Endothelial cell of umbilical vein (primary cell): Measurements from ENCODE around the gene PRKCB.

Experiments used
- CTCF ChIP-seq, 2 donors: IDR thresholded peaks; 1 replicate in 1 of 2; 2 replicates in 1 of 2; pipeline ENCODE4 v1.5.1; 2011; ENCODE audit warnings: low read length in 2 of 2, mild to moderate bottlenecking in 2 of 2, moderate library complexity in 2 of 2, control low read depth in 1 of 2, inconsistent platforms in 1 of 2, low read depth in 1 of 2; ENCODE audit not compliant: insufficient read depth in 1 of 2; ENCODE audit errors: extremely low read depth in 1 of 2
- EZH2 ChIP-seq: IDR thresholded peaks from 2 replicates; pipeline ENCODE4 v1.6.1; 2012; ENCODE audit warnings: borderline replicate concordance, low read depth, mild to moderate bottlenecking, moderate library complexity, low read length, inconsistent platforms; ENCODE audit not compliant: severe bottlenecking
- JUN ChIP-seq: IDR thresholded peaks from 2 replicates; pipeline ENCODE4 v1.6.1; 2011; ENCODE audit warnings: borderline replicate concordance, low read depth; ENCODE audit not compliant: insufficient read length, insufficient read depth
- MAX ChIP-seq: IDR thresholded peaks from 2 replicates; pipeline ENCODE4 v1.6.1; 2011; ENCODE audit not compliant: insufficient read depth, insufficient read length
- POLR2A ChIP-seq: IDR thresholded peaks from 2 replicates; pipeline ENCODE4 v1.6.1; 2012; ENCODE audit warnings: low read depth, mild to moderate bottlenecking, control low read depth, low read length
- POLR2AphosphoS5 ChIP-seq: IDR thresholded peaks from 2 replicates; pipeline ENCODE4 v1.6.1; 2012; ENCODE audit warnings: low read depth, mild to moderate bottlenecking, control low read depth, low read length, moderate library complexity; ENCODE audit not compliant: insufficient read depth

- TF ChIP-seq CTCF (IDR thresholded peaks at IDR 0.05; ENCODE audit: extremely low read depth in 1 of 2, insufficient read depth in 1 of 2, low read depth in 1 of 2, low read length in 2 of 2) (no peak), POLR2AphosphoS5 (no peak), POLR2A (no peak), MAX (no peak), EZH2 (no peak), JUN (no peak)
These were observed 238.8 kb downstream of the PRKCB start for GRCh38 chr16:24074574-24074973.
